ENCODE data around the gene ATP6V0A1.

DNA sequence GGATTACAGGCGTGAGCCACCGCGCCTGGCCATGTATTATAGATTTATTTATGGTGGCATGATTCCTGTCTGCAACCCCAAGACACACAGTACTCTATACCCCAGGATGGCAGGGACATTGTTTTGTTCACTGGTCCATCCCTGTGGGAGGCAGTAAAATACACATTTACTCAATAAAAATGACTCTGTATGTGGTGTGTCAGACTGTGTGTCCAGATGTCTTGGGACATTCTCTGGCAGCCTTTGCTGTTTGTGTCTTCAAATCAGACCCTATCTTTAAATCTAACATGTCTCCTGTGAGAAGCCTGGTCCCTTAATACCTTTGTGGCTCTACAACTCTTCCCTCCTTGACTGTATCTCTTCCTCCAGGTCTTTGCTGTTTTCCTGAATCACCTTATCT, 101.6 kb downstream of the ATP6V0A1 start:
- TF ChIP-seq CTCF (IDR thresholded peaks at IDR 0.05) = no peak
- TF ChIP-seq POLR2A (IDR thresholded peaks at IDR 0.05) = no peak
